Astrocyte of the cerebellum (primary cell): ENCODE measurements around the gene CHSY3.

ENCODE experiments used
- DNase-seq: peaks from one replicate; pipeline ENCODE4 v3.0.0-alpha.2; 2011; ENCODE audit warnings: low read depth
- H3K4me3 ChIP-seq: 2 replicates; pipeline ENCODE4 v1.5.1; 2011; ENCODE audit warnings: mild to moderate bottlenecking, low read depth, low read length, moderate library complexity
- in situ Hi-C: cut with HindIII; loops from 2 replicates; pipeline ENCODE4 v1.10.0; 2017; ENCODE audit warnings: low sequenced_read_pairs
- TF ChIP-seq, protein P1 (sequence below): IDR thresholded peaks from 2 replicates; pipeline ENCODE4 v1.5.1; 2012; ENCODE audit warnings: low read length, low read depth, moderate library complexity, mild to moderate bottlenecking; ENCODE audit errors: missing control alignments

CHSY3 gene

DNA sequence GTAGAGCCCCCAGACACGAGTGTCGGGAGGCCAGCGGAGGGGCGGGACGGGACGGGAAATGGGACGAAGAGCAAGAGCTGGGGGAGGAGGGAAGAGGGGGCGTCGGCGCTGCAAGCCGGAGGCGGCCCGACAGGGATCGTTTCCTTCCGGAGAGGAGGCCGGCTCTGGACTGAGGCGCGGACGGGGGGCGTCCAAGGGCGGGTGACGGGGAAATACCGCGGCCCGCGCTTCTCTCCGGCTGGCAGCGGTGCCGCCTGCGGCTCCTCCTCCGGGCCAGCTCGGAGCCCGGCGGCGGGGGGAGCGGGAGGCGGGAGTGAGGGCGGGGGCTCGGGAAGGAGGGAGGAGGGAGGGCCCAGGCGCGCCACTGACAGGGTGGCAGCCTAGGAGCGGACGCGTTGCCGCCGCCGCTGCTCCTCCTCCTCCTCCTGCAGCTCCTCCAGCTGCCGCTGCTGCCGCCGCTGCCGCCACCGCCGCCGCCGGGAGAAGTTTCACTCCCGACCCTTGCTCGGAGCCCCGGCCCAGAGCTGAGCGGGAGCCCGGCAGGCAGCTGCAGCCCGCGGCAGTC is at the start of gene CHSY3:
TSS of gene CHSY3 (plus strand) at position 364 of the 565 bp plus-strand sequence.
- in situ Hi-C loops, result no loop called here
- peak within 1 kb of the TSS; percentile 62 for H3K4me3 ChIP-seq
- TF ChIP-seq, protein P1, sequence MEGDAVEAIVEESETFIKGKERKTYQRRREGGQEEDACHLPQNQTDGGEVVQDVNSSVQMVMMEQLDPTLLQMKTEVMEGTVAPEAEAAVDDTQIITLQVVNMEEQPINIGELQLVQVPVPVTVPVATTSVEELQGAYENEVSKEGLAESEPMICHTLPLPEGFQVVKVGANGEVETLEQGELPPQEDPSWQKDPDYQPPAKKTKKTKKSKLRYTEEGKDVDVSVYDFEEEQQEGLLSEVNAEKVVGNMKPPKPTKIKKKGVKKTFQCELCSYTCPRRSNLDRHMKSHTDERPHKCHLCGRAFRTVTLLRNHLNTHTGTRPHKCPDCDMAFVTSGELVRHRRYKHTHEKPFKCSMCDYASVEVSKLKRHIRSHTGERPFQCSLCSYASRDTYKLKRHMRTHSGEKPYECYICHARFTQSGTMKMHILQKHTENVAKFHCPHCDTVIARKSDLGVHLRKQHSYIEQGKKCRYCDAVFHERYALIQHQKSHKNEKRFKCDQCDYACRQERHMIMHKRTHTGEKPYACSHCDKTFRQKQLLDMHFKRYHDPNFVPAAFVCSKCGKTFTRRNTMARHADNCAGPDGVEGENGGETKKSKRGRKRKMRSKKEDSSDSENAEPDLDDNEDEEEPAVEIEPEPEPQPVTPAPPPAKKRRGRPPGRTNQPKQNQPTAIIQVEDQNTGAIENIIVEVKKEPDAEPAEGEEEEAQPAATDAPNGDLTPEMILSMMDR, result no peak
- DNase-seq, result peak; percentile 22

DNA sequence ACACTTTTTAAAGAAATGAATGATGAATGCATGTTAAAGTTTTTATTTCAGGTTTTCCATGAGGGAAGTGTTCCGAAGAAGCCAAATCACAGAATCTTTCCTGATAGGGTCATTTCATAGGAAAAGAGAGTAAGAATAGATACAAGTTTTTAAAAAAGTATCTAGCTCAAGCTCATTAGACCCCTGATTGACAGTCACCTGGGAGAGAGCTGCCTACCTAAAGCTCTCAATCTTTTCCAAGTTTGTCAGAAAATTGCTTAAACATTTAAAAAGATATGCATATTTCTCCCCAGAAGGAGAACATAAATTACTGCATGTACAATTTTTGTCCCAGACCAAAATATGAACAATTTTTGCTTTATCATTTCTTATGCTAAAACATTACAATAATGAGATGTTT is 47.9 kb upstream of the CHSY3 start:
- TF ChIP-seq, protein P1, result no peak
- DNase-seq, result no peak
- H3K4me3 ChIP-seq, result no peak overlapping the region
- in situ Hi-C loops, result no loop called here

DNA sequence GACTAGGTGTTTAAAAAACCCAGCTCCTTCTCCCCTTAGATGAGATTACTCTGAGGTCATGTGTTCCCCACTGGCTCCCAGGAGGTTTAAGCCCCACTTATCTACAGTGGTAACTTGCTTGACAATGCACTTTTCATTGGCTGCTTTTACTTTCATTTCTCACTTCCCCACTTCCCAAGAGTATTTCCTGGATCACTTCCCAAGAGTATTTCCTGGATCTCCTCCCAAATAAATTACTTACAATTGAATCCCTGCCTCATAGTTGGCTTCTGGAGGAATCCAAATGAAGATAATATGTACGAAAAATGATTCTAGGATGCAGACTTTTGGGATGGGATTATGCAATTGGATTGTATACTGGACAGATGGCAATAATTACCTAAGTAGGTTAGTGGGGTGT is 47.1 kb upstream of the CHSY3 start:
- no peak for DNase-seq
- in situ Hi-C loops, result no loop called here
- TF ChIP-seq, protein P1, result no peak
- no peak overlapping the region for H3K4me3 ChIP-seq

DNA sequence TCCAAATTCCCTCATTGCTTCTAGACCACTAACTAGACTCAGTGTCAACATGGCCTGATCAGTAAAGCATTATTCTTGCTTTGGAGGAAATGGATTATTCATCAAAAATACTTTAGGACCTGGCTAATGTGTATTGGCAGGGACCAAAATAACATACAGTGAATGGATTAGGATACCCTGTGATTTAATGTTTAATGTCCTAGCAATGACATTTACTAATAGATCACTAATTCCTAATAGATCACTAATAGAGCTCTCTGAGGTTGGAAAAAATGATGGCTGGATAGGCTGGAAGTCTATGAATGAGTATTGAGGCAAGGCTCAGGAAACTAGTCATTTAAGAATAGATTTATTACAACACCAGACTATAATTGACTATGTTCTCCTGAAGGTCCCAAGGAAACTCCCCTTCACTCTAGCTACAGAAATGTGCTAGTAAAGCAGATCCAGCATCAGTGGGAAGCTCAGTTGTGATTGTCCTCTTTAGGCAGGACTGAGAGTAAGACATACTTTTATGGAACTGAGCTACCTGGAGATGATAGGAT is 46.1 kb upstream of the CHSY3 start:
- H3K4me3 ChIP-seq, result no peak overlapping the region
- in situ Hi-C loops, result no loop called here
- no peak for DNase-seq
- TF ChIP-seq, protein P1, result no peak

DNA sequence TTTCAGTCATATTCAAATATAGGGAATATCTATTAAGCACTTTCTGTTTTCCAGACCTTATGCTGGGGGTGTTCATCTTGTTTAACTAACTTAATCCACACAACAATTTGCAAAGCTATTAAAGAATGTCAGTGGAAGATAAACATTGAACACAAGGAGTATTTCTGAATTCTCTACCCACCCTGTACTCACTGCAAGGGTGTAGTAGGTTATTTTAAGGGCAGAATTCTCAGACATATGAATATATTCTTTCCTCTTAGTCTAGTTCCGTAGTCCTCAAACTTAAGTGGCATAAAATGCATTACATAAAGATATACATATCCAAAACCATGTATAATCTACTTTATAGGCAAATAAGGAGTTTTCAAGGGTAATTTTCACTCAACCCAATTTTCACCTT is 19.9 kb upstream of the CHSY3 start:
- H3K4me3 ChIP-seq, result no peak overlapping the region
- DNase-seq, result no peak
- in situ Hi-C loops, result no loop called here
- TF ChIP-seq, protein P1, result no peak

DNA sequence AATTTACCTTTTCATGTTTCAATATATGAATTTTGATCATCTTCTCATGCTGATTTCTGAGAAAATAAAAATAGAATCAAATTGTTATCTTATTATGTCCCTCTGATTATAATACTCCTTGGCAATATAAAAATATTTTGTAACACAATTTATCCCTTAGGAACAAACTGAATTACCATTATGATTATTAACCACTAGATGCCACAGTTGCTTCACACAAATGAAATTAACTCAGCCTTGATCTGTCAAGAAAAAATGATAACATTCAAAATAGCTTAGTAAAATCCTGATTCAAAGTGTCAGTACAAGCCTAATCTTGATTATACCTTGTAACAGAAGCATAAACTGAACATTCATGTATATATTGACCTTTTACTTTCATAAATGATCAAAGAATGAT is 4.8 kb upstream of the CHSY3 start:
- TF ChIP-seq, protein P1, result no peak
- no peak overlapping the region for H3K4me3 ChIP-seq
- in situ Hi-C loops, result no loop called here
- DNase-seq, result peak; percentile 26
